GM12878 (cell line): ENCODE measurements around the gene KHK.

Source experiments
- ATF3 ChIP-seq: IDR thresholded peaks from 2 replicates; pipeline ENCODE4 v1.6.1; 2011; ENCODE audit warnings: low read depth, mild to moderate bottlenecking, low read length, moderate library complexity, borderline replicate concordance; ENCODE audit errors: extremely low read depth
- CHD2 ChIP-seq: IDR thresholded peaks from 2 replicates; pipeline ENCODE4 v1.6.1; 2011; ENCODE audit warnings: low read depth, low read length, improper control_type of control experiment, borderline replicate concordance
- EZH2 ChIP-seq: IDR thresholded peaks from 2 replicates; pipeline ENCODE4 v1.6.1; 2012; ENCODE audit warnings: low read depth, mild to moderate bottlenecking, control low read depth, inconsistent platforms, low read length, borderline replicate concordance; ENCODE audit not compliant: control insufficient read depth
- MTA3 ChIP-seq: IDR thresholded peaks from 2 replicates; pipeline ENCODE4 v1.6.1; 2012; ENCODE audit warnings: low read length, inconsistent platforms, borderline replicate concordance
- PAX5 ChIP-seq: IDR thresholded peaks from 2 replicates; pipeline ENCODE4 v1.6.1; 2011; ENCODE audit warnings: low read depth, low read length, borderline replicate concordance
- SP1 ChIP-seq: IDR thresholded peaks from one replicate; pipeline ENCODE4 v1.6.1; 2011; ENCODE audit warnings: low read depth, low read length
- TAF1 ChIP-seq: IDR thresholded peaks from 2 replicates; pipeline ENCODE4 v1.6.1; 2011; ENCODE audit warnings: mild to moderate bottlenecking, low read depth, low read length, borderline replicate concordance
- TCF12 ChIP-seq: IDR thresholded peaks from 2 replicates; pipeline ENCODE4 v1.6.1; 2011; ENCODE audit warnings: low read depth, mild to moderate bottlenecking, low read length
- USF1 ChIP-seq: IDR thresholded peaks from 2 replicates; pipeline ENCODE4 v1.6.1; 2011; ENCODE audit warnings: borderline replicate concordance, low read depth, mild to moderate bottlenecking, moderate library complexity, mixed read lengths, low read length; ENCODE audit not compliant: insufficient read depth; ENCODE audit errors: extremely low read length
- TF ChIP-seq, protein P1 (sequence below), 3 experiments: IDR thresholded peaks in 2 of 3; conservative IDR thresholded peaks in 1 of 3; 2 replicates each; pipeline ENCODE4 v1.5.1; 2011; ENCODE audit warnings: low read depth in 3 of 3, low read length in 3 of 3, mild to moderate bottlenecking in 3 of 3, control low read depth in 2 of 3, moderate library complexity in 2 of 3, inconsistent platforms in 1 of 3, mixed read lengths in 1 of 3; ENCODE audit not compliant: control insufficient read depth in 2 of 3, insufficient read depth in 1 of 3; ENCODE audit errors: extremely low read depth in 1 of 3

DNA sequence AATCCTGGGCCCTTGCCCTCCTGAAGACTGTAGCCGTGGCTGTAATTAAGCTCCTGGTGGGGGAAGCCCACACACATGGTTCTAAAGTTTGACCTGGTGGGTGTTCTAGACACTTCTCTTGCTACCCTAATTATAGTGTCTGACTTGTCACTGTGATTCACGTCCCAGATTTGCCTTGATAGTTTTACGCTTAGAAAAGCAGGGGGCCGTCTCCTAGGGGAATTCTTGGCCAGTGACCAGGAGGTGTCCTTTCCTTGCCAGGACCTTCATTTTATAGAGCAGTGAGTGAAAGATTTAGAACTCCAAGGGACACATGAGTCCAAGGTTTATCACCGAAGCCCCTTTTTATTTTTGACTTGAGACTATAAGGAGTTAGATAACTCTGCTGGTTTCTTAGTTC is 44.8 kb upstream of the KHK start:
- TF ChIP-seq EZH2 (no peak), SP1 (no peak), TCF12 (no peak), MTA3 (no peak), PAX5 (no peak), USF1 (no peak), TAF1 (no peak), CHD2 (no peak), ATF3 (no peak)
- TF ChIP-seq, protein P1, sequence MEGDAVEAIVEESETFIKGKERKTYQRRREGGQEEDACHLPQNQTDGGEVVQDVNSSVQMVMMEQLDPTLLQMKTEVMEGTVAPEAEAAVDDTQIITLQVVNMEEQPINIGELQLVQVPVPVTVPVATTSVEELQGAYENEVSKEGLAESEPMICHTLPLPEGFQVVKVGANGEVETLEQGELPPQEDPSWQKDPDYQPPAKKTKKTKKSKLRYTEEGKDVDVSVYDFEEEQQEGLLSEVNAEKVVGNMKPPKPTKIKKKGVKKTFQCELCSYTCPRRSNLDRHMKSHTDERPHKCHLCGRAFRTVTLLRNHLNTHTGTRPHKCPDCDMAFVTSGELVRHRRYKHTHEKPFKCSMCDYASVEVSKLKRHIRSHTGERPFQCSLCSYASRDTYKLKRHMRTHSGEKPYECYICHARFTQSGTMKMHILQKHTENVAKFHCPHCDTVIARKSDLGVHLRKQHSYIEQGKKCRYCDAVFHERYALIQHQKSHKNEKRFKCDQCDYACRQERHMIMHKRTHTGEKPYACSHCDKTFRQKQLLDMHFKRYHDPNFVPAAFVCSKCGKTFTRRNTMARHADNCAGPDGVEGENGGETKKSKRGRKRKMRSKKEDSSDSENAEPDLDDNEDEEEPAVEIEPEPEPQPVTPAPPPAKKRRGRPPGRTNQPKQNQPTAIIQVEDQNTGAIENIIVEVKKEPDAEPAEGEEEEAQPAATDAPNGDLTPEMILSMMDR (IDR thresholded peaks at IDR 0.05 in 2 of 3, conservative IDR thresholded peaks at IDR 0.05 in 1 of 3; ENCODE audit: control insufficient read depth in 2 of 3, extremely low read depth in 1 of 3, insufficient read depth in 1 of 3, low read depth in 3 of 3, low read length in 3 of 3), result no peak
